EH (cell line): Measurements from ENCODE around the gene MICAL3.

Experiments
- DNase-seq: peaks from one replicate; pipeline ENCODE4 v3.0.0-alpha.2; 2015; ENCODE audit warnings: low read depth

MICAL3 gene

DNA sequence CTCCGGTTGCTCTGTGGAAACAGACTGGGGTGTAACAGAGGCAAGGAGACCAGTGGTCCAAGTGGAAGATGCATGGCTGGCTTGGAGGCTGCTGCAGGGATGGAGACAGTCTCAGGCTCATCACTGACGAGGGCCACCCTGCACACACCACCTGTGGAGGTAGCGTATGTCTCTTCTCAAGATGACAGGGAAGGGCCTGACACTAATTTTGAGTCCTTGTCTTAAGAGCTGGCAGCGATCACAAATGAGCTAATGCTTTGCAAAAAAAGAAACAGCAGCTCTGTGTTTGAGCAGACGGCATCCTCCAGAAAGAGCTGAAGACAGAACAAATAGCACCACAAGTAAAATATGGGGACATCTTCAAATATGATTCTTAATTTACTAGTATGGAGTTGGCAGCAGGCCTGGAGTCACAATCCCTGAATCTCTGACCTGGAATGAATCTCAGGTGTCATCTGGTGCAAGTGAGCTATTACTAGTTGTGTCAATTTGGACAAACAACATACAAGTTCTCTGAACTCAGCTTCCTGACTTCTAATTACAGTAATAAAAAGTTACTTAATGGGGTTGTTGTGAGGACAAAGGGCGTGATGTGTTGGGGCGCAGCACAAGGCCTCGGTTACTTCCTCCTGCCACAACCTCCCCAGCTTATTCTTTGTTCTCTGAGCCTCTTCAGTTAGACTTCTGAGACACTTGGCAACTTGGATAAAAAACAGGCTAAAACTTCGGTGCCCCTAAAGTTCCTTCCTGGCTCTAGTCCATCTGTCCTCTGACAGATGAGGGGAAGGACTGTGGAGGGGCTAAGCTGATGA, 154.9 kb downstream of the MICAL3 start:
- DNase-seq: no peak

DNA sequence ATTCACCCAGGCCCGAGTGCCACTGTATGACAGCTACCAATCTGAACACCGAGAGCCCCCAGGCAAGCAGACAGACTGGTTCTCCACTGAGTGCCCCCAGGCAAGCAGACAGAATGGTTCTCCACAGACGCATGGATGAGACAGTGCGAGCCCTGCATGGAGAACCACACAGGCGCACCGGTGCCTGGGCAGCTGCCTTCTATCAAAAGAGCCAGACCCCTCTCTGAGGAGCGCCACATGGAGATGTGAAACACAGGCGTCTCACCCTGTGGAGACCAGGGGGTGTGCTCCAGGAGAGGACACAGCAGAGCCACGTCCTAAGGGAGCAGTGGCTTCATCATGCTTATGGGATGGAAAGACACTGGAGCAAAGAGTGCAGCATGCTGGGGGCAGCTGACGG, 155.6 kb downstream of the MICAL3 start:
- no peak for DNase-seq

DNA sequence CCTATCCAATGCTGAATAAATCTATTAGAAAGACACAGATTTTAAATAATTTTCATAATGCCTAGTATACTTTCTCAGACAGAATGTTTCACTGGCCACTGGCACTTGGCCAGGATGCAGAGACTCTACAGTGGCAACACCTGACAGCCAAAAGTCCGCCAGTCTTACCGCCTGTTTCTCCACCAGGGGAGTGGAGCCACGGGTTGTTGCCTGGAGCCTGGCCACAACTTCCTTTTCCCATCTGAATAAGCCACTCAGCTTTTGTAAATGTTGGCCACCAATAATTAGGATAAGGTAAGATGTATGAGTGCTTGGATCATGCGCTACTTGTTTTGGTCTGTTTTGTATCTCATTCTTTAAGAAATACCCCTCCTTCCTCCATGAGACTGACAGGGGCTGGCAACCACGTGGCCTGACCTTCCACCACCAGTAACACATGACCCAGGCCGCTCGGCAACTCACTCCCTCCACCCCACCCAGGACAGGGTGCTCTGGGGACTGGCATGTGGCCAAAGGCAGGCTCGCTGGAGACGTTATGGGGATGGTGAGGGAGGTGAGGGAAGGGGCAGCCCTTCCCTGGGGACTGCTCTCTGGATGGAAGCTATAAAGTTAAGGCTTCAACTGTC, 157.1 kb downstream of the MICAL3 start:
- no peak for DNase-seq

DNA sequence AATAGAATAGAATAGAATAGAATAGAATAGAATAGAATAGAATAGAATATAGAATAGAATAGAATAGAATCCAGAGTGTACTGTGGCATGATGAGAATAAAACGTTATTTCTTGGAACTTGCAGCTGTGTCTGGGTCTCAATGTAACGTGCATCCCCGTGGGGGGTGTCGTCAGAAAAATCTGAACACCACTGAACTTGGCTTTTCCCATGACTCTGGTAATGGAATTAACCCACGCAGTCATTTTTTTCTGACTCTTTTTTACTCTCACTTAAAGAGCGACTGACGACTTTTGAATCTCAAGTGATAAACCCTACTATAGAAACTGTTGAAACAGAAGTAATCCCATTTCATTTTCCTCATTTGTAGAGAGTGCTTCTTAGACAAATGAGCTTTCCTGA, 157.7 kb downstream of the MICAL3 start:
- DNase-seq: no peak

DNA sequence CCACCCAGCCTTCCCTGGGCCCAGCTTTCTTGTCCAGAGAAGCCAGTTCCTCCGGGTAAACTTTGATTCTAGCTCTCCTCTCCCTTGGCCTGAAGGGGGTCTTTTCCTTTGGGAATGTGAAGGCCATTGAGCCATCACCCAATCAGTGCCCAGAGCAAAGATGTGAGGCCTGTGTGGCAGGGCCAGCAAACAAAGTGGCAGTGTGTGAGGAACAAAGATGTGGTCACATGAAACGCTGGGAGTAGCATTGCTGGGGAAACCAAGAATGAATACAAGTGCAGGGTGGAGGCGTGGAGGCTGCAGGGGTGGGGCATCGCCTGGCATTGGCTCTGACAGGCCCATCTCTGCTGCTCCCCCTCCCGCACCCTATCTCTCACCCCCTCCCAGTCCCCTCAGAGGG, 158.2 kb downstream of the MICAL3 start:
- no peak for DNase-seq

DNA sequence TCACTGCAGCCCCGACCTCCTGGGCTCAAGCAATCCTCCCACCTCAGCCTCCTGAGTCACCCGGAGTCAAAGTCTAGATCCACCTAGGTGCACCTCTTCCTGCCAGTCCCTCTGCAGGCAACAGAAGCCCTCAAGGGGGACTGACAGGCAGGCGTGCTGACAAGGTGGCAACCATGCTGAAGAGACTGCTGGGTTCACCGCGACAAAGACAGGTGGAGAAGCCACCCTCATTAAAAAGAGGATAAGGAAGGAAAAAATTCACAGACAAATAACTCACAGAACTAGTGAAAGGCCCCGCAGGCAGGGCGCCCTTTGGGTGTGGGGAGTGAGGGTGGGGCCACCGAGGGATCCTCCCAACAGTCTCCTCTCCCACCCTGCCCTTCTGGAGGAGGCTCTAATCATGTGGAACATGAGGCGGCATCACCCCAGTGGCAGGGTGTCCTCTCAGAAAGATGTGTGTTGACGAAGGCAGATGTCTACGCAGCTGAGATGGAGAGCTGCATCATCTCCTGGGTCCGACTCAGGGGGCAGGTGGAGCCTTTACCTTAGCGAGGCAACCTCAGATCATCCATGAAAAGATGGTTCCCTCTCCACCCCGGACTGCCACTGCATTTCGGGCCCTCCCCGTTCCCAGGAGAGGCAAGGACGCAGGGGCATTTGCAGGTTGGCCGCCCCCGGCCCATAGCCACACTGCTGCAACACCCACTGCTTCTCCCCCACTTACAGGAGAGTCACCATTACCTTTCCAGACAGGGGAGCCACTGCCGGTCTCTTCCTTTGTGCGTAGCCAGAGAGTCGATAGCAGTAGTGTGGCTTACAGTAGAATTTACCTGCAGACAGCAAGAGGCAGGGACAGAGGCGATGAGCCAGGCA, 158.9 kb downstream of the MICAL3 start:
- no peak for DNase-seq

DNA sequence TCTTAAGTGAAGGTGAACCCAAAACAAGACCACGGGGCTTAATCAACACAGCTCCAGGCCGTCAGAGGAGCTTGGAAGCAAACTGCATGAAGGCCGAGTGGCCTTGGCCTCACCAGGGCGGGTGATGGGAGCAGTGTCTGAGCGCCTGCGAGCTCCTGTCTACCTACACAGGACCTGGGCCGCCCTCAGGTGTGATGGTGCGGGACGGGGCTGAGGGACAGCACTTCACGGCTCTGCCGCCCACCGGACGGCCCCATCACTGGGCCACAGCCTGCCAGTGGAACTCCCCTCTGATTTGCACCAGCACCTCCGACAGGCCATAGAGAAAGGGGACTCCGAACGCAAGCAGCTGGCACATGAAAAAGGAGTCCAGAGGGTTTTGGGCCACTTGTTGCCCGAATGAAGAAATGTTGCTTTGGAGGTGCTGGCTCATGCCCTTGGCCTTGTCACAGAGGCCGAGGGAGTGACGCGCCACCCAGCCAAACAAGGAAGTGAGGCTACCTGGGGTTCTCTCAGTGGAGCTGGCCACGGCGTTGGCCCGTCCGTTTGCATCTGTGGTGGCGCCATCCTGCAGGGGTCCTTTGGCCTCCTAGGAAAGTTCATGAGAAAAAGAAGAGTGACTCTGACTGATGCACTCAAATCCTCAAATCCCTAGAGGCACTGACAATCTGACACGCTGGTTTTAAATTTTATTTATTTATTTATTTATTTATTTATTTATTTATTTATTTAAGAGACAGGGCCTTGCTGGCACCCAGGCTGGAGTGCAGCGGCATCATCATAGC, 159.8 kb downstream of the MICAL3 start:
- no peak for DNase-seq

DNA sequence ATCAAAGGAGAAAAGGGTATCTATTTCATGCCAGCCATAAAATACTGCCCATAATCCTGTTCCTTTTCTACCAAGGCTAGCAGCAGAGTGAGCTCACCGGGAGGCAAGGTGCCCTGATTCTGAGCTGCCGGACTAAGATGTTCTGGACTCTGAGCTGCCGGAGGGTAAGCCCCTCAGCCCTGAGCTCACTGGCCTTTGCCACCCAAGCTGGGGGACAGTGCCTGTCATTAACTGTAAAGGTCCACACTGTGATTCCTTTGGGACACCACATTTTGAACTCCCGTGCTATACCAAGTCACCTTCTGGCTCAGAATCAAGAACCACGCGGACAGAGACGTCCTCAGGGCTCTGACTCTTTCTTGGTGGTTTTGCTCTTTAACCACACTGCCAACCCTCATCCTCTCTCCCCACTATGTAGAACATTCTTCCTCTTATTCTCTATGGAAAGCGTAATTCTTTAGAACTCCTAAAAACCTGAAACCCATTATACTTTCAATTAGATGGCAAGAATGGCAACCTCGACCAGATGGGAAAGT, 161.6 kb downstream of the MICAL3 start:
- DNase-seq: peak; percentile 32

DNA sequence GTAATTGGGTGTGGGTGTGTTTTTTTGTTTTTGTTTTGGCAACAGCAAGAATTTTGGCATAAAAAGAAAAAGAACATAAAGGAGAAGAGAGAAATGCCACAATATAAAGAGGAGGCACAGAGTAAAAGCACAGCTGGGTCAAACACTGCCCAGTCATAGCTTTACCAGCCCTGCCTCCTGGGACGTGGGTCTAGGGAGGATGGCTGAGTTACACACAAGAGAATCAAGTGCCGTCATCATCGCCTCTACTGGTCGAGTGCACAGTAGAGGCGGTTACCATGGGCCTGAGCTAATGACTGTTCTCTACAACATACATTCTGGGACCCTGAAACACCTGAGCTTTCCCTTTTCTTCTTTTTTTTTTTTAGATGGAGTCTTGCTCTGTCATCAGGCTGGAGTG, 162.5 kb downstream of the MICAL3 start:
- DNase-seq: no peak

DNA sequence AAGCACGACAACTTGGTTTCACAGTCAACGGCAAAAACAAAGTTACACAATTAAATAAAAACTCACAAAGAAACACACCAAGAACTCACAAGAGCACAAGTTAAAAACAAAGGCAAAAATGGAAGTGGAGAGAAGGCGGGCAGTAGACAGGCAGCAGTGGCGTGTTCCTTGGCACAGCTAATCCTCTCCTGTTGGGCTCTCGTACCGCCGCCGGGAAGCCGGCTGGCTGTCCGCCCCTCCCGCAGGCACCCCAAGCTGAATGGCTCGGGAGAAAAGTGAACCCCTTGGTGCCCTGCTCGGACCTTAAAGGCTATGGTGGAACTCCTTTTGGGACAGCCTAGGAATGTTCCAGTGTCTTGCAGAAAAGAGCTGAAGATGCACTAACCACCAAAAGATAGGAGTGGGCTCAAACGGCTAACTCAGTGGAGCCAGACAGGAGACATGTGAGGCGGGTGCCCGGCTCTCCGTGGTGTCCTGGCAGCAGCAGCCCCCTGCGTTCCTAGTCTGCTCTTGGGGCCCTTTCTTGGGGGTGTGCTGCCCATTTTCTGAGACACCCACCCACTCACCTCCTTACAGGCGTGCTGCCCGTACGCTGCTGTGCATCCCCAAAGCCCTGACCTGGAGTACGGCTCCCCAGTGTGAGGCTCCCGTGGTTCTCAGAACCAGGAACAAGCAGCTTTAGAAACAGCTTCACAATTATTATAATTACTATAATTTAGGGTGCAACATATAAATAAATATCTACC, 164.0 kb downstream of the MICAL3 start:
- no peak for DNase-seq

DNA sequence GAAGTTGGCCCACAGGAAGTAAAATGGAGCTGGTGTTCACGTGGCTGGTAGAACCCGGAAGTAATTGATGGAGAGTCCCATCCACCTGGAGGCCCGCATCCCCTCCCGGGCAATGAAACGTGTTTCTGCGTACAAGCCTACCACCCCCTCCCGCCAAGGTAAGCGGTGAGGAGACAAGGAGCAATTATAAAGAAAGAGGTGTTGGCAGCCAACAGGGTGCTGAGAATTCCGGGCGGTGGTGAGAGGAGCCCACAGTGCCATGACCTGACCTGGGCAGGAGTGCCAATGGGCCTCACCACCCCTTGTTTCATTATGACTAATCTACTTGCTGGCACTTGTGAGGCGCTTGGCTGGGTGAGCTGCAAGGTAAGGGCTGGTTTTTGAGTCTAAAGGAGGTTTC, 166.3 kb downstream of the MICAL3 start:
- no peak for DNase-seq

DNA sequence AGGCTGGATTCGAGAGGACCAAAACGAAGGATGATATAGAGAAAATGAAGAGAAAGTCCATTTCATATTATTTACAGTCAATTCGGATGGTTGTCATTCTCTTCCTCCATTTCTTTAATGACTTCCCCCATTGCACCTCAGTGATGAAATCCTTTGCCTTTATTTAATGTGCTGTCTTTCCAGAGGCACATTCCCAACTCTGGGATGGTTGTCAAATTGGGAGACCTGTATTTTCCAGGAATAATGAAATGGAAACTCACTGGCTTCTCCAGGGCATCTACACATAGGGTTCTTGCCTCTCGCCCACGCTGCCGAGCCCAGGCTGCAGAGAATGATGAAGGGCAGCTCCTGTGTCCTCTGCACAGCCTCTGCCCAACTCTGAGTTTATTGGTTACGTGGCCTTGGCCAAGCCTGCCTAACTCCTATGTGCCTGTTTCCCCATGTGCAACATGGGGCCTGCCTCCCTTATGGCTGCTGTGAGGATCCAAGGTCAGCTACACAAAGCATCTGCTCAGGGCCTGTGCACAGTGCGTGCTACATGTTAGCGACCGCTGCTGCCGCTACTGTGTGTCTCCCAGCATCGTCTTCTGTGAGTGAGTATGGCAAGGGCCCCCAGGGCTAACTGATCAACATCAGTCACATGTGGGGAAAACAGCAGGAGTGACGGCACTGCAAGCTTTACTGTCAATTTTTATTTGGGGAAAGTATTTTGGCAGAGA, 168.6 kb downstream of the MICAL3 start:
- no peak for DNase-seq

DNA sequence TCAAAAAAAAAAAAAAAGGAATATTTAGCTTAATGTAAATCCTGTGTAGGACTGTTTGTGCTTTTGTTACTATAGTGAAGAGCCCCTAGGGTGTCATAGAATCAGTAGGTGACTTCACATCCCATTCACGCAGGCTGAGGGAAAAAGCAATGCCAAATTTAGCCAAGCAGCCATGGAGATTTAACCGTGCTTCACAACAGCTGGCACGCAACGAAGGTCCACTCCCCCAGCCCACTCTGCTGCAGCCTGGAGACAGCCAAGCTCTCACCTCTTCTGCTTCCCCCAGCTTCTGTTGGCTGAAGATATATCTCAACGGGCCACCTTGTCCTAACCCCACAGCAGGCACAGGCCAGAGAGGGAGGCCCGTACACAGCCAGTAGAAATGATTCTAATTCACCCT, 171.3 kb downstream of the MICAL3 start:
- DNase-seq: no peak

DNA sequence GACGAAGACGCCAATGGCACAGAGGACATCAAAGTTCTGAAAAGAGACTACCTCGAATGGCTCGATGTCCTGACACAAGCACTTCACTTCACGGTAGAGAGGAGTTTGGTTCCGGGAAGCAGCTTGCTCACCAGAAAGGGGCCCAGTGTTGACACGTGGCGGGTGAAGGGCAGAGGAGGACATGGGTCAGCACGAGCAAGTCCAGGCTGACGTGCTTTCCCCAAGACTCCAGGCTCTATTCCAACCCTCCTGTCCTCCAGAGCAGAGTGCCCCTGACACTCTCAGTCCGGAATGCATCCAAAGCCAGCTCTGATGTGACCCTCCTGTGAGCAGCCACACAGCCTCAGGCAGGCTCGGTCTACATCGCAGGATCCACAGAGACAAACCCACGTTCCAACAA, 172.6 kb downstream of the MICAL3 start:
- peak; percentile 15 for DNase-seq

DNA sequence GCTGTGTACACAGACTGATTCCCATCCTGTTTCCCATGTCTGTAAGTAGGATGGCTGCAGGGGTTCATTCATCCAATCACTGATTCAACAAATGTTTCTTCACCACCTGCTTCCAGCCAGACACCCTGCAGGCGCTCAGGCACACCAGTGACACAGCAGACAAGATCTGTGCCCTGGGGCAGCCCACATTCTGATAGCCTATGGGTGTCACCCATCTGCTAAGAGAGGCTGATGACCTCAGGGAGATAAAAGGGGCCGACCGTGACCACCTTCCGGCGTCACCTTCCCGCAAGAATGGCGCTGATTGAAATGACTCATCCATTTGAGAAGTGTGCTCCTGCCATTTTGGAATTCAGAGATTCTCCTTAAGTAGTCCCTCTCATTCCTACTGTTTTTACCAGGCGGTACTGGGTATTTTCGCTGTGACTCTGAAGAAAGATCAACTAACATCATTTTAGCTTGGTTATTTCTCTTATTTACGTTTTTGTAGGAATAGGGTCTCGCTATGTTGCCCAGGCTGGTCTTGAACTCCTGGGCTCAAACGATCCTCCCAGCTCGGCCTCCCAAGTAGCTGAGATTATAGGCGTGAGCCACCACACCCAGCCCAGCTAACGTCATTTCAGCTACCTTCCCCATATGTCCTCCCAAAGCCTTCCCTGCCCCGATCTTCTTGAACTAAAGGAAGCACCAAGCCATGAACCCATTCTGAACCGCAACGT, 176.8 kb downstream of the MICAL3 start:
- DNase-seq: no peak

DNA sequence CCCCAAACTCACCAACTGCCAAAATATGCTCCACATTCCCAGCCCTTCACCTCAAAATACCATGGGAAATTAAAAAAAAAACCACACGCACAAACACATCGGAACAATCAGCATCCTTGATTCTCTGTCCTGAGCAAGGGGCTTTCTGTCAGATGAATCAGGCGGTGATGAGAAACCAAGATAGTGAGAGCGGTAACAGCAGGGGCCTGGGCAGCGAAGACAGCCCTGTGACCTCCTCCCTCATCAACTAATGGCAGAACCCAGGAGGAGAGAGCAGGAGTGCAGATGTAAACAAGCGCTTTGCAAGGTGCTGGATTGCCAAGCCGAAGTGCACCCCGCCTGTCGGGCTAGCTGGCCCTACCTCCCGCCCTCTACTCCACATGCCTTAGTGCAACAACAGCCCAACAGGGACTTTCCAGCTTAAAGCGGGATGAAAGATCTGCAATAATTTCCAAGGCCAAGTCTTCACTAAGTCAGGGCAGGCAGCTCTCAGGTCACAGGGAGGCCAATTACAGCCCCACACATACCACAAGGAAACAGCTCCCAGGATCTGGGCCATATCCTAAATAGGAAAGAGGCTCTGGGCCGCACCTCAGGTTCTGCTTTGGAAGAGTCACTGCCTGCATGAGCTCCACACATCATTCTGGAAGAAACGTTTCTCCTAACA, 177.9 kb downstream of the MICAL3 start:
- DNase-seq: no peak

DNA sequence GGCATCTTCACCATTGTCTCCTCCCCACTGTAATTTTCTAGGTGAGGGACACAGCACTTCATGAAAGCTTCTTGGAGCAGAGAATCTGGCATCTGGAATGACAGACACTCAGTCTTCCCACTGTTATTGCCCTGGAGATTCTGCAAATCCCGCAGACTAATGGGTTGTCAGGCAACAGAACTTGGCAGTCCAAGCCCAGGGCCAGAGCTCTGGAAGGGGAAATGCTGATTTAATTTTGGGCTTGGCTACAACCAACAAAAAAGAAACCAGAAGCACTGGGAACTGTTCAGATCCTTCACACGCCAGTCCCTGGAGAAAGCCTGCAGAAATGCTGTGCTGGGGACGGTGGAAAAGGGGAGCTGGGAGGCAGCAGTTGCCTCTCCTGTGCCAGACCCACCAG, 178.6 kb downstream of the MICAL3 start:
- DNase-seq: no peak

DNA sequence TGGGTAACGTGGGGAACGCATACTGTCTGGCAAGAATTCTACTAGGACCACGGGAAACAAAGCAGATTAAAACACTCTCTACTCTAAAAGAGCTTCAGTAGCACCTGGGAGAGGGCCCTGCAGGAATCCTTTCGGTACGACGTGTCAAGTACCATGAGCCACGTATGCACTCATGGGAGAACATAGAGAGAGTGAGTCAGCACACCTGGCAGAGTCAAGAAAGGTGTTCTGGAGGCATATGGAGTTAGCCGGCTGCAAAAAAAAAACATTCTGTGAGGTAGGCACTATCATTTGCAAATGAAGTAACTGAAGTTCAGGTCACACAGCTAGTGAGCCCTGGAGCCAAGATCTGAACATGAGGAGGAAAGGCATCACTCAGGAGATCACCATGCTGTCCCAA, 179.0 kb downstream of the MICAL3 start:
- DNase-seq: no peak

DNA sequence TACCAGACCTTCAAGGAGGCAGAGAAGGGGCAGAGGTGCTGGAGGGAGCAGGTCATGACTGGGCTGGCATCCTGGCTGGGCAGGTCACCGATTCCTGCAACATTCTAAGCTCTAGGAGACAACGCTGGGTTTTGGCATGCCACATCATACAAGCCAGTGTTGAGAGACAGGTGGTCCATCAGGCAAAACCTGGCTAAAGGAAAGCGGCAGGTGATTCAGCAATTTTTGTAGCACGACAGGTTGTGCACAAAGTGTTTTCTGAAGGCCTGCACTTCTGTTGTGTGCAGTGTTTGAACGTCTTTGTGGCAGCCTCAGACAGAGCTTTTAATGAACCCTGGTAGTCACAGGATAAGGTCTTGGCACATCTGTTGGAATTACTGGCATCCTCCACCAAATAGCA, 180.2 kb downstream of the MICAL3 start:
- no peak for DNase-seq
